Measurements from ENCODE around the gene OLFML2A.

Gene OLFML2A

DNA sequence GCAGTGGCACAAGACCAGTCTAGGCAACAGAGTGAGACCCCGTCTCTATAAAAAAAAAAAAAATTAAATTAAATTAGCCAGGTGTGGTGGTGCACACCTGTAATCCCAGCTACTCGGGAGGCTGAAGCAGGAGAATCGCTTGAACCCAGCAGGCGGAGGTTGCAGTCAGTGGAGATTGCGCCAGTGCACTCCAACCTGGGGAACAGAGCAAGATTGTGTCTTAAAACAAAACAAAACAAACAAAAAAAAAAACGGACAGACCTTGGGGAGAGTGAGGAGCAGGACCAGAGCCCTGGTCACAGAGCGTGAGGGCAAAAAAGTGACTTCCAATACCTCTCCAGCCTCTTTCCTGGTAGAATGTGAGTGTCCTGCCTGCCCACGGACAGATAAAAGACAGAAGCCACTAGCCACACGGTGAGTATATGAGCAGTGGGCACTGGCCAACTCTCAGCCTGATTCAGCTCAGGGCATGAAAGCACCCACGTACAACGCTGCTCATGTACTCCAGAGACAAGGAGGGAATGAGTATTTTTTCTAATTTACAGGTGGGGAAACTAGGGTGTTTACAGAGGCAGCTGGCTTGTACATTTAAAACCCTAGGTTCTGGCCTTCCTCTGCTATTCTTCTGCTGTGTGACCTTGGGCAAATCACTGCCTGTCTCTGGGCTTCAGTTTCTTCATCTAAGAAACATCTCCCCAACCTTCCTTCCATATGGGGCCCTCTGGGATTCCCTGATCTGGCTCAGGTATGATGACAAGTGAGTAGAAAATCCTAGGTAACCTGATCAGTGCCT, 1.8 kb downstream of the OLFML2A start:
- no peak for DNase-seq (ENCODE audit: low read depth, low spot score)

DNA sequence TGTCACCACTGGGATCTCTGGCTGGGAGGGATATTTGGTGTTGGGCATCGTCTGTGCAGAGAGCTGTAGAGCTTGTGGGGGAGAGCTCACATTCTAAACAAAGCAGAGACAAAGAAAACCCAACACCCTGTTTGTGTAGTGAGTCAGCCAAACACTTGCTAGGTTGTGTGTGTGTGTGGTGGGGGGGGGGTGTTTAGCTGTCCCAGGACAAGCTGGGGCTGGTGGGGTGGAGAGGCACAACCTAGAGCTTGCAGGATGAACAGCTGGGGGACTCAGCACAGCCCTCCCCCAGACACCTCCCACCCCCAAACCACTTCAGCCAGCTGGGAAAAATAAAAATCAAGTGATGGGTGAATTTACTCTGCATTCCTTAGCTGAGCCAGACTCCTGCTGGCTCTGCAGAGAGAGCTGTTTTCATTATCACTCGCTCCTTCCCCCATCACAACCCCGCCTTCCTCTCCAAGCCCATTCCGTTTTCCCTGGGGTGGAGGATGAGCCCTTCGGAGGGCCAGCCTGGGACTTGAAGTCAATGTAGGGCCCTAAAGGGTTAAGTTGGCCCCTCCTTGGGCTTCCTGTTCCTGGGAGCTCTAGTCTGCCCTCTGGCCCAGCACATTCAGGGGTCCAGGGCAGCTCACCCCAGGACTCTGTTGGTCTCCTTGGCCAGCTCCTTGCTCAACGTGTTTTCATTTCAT, 2.6 kb downstream of the OLFML2A start:
- no peak for DNase-seq (ENCODE audit: low read depth, low spot score)

DNA sequence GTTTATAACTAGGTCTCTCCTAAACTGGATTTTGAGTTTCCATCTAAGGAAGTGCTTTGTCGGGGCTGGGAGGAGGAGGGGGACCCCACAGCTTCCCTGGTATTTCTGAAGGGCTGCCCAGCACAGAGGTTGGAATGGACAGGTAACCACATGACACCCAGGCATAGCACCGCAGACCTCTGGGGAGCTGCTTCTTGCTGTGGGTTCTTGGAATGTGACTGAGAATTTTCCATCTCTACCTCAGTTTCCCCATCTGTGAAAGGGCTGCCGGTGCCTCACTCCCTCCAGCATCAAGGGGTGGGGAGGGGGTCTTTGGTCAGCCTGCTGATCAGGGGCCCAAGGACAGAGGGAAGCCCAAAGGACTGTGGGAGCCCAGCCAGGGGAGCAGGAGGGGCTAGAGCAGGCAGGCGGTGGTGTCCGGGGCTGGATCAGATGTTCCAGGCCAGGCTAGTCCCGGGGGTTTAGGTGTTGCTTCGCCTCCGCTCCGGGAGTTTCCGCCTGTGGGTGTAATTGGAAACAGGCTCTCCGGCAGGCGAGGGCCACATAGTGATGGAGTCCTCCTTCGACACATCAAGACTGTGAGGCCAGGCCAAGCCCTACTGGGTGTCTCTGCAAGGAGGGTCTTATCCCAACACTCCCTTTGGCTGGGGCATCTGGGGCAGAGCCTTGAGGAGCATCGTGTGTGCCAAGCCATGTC, 3.3 kb downstream of the OLFML2A start:
- DNase-seq (ENCODE audit: low read depth, low spot score) = no peak

DNA sequence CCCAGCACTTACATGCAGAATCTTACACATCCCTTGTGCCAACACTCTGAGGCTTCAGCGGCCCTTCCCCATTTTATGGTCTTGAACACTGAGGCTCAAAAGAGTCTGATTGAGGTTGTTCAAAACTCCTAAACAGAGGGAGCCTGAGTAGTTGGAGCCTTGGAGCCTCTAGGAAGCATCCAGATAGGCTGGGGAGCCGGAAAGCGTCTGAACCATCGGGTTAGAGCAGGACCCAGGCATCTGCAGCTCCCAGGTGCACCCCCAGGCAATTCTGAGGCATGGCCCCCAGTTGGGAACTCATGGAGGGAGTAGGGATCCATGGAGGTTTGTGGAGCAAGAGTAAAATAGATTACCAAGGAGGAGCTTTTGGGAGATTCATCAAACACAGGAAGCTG, 3.8 kb downstream of the OLFML2A start:
- no peak for DNase-seq (ENCODE audit: low read depth, low spot score)

DNA sequence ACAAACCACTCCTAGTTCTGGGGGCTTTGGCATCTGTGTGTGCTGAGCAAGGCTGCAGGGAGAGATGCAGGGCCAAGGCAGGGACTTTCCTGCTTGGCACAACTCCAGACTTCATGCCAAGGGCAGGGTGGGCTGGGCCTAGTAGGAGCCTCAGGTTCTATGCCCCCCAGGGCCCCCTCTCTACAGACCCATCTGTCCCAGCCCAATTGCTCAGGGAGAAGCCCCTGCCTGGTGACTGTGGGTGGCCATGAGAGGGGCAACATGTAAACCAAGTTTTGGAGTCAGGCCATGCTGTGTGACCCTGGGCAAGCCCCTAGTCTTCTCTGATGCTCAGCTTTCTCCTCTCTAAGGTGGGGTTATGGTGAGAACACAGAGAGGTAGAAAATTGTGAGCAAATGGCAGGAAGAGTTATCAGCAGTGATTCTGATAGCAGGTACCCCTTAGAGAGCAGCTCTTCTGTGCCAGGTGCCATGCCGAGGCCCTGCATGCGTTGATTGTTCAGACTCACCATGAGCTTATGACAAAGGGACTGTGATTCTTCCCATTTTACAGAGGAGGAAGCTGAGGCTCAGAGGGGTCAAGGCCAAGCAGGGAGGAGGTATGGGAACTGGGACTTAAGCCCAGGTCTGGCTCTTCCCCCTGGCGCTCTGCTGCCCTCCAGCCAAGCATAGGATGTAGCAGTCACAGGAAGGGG, 5.2 kb downstream of the OLFML2A start:
- DNase-seq (ENCODE audit: low read depth, low spot score) = no peak

DNA sequence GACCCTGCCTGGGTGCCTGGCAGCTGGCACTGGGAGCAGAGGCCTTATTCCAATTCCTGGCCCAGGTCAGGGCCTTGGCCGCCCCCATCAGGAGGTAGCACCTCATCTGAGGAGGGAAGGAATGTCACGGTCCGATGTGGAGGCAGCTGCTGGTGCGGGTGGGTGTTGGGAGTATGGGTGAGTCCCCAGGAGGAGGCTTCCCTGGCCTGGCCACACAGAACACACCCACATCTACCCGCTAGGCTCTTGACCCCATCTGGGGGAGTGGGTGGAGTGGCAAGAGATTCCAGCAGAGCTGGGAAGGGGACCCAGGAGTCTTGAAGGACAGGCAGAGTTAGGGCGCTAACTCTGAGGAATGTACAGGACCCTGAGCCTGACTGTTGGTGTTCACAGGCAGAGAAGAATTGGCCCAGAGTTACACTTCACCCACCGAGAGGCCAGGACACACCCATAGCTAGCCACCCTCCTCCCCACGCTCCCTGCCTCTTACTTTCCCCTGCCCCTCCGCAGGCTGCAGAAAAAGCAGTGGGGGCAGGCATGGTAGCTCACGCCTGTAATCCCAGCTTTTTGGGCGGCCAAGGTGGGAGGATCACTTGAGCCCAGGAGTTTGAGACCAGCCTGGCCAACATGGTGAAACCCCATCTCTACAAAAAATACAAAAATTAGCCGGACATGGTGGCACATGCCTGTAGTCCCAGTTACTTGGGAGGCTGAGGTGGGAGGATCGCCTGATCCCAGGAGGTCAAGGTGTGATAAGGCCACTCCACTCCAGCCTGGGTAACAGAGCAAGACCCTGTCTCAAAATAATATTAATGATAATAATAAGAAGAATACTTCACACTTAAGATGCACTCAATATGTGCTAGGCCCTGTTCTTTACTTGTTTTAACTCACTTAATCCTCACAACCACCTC, 6.0 kb downstream of the OLFML2A start:
- DNase-seq (ENCODE audit: low read depth, low spot score) = no peak

DNA sequence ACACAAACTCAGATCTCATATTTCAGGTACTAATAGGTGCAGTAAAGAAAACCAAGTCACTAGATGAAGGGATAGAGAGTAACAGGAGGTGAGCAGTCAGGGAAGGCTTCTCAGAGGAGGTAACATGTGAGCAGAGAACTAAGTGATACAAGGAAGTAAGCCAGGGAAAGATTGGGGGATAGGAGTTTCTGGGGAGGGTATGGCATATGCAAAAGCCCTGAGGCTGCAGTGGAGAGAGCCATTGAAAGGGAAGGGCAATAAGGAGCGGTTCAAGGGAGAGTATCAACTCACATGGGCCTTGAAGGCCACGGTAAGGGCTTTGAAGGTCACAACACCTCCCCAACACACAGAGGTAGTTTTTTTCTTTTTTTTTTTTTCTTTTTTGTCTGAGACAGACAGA, 6.9 kb downstream of the OLFML2A start:
- DNase-seq (ENCODE audit: low read depth, low spot score) = no peak

DNA sequence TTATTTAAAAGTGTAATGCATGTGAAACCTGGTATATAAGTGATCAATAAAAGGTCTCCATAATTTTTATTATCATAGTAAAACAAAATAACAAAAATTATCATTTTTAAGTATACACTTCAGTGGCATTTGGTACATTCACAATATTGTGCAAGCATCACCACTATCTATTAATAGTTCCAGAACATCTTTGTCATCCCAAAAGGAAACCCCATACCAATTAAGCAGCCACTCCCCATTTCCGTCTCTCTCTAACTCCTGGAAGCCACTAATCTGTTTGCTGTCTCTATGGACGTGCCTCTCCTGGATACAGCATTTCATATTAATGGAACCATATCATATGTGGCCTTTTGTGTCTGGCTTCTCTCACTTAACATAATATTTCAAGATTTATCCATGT, 7.6 kb downstream of the OLFML2A start:
- DNase-seq (ENCODE audit: low read depth, low spot score) = no peak

DNA sequence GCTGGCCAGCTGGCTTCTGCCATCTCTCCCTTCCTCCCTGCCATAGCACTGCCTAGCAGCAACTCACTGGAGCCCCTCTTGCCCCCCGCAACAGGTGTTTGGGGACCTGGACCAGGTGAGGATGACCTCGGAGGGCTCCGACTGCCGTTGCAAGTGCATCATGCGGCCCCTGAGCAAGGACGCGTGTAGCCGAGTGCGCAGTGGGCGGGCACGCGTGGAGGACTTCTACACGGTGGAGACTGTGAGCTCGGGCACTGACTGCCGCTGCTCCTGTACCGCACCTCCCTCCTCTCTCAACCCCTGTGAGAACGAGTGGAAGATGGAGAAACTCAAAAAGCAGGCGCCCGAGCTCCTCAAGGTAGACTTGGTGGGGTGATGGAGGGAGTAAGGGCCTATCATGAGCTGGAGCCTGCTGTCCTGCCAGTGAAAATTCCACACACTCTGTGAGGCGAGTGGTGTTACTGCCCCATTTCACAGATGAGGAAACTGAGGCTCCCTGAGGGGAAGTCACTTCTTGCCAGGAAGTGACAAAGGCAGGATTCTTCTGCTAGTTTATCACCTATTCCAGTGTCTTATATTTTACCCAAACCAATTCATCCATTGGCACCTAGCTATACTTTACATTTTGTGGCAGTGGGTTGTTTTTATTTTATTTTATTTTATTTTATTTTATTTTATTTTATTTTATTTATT, 10.1 kb downstream of the OLFML2A start:
- DNase-seq (ENCODE audit: low read depth, low spot score) = no peak

DNA sequence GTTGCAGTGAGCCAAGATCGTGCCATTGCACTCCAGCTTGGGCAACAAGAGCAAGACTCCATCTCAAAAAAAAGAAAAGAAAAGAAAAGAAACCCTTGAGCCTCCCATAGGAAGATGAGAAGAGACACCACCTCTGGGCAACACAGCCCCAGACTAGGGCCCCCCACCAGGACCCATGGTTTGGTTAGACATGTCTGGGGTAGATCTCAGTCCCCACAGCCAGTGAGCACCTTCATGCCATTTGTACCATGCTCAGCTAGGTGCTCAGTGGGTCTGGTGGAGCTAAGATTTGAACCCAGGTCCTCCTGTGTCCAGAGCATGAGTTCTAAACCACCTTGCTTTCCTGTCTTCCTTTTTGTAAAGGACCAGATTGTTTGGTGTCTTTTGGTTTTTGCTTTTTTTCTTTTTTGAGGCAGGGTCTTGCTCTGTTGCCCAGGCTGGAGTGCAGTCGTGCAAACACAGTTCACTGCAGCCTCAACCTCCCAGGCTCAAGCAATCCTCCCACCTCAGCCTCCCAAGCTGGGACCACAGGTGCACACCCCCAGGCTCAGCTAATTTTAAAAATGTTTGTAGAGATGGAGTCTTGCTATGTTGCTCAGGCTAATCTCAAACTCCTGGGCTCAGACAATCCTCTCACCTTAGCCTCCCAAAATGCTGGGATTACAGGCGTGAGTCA, 11.7 kb downstream of the OLFML2A start:
- DNase-seq (ENCODE audit: low read depth, low spot score) = no peak

DNA sequence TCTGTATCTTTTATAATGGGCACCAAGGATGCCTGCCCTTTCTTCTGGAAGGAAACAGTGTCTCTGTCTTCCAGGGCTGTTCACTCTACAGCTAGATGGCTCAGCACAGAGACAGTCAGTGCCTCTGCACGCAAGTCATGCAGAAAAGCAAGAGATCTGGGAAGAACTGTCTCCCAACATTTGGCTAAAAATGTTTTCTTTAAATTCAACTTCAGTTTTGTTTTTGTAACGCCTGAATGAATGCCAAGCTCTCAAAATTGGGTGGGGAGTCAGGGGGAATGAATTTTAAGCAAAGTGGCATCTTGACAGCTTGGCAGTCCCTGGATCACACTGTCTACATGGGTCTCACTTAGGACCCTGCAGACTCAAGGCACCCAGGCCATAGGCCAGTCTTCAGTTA, 12.6 kb downstream of the OLFML2A start:
- no peak for DNase-seq (ENCODE audit: low read depth, low spot score)

DNA sequence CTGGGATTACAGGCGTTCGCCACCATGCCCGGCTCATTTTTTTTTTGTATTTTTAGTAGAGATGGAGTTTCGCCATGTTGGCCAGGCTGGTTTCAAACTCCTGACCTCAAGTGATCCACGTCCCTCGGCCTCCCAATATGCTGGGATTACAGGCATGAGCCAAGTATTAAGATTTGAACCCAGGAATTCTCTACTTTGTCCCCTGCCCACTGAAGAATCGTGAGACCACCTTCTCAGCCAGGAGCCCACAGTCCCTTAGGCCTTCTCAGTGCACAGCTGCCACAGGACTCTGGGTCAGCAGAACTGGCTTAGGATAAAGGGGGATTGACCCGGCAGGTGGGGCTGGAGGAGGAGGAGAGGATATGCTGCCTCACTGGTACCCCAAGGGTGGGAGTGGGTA, 13.4 kb downstream of the OLFML2A start:
- DNase-seq (ENCODE audit: low read depth, low spot score) = no peak

DNA sequence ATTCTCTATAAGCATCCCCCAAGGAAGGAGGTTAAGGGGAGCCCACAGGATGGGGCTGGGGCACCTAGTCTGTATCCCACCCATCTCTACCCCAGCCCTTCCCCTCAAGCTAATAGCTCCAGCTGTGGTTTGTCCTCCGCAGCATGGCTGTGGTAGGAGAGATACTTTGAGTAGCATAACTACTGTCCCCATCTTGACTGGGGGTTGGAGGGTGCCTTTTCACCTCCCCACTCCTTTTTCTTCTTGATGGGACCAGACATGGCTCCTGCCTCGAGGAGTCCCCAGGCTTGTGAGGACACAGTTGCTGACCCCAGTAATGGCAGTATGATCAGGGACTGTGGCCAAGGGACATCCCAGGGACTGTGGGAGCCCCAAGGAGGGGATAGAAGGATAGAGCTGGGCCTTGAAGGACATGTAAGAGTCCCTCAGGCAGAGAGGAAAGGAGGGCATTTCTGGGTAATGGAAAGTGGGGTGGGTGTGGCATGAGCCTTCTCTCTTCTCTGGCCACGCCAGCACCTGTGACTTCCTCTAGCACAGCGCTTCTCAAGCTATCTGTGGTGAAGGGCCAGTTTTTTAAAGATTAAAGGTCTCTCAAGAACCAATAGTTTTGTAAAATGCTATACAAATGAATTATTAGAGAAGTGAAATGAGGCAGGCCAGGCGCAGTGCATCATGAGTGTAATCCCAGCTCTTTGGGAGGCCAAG, 14.0 kb downstream of the OLFML2A start:
- no peak for DNase-seq (ENCODE audit: low read depth, low spot score)

DNA sequence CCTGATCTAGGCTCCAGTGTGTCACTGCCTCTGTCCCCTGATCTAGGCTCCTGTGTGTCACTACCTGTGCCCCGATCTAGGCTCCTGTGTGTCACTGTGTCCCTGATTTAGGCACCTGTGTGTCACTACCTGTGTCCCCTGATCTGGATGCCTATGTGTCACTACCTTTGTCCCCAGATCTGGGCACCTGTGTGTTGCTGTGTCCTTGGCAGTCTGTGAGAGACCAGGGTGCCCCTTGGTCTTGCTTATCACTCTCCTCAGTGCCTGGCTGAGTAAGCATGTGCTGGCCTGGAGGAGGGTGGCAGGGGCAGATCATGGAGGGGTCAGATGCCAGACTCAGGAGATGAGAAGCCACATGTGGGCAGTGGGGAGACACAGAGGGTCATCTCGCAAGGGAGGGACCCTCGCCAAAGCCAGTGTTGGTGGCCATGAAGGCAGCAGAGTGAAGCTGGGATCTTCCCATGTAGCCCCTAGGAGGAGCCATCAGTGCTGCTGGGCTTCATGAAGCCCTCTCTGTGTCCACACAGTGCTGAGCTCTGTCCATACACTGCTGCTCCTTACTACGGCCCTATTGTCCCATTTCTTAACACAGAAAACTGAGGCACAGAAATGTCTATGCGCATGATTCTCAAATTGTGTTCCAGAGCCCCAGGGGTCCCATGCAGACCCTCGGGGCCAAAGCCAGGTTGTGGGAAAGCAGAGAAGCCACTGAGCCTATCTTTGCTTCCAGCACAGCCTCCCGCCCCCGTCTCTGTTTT, 15.5 kb downstream of the OLFML2A start:
- DNase-seq (ENCODE audit: low read depth, low spot score) = no peak

DNA sequence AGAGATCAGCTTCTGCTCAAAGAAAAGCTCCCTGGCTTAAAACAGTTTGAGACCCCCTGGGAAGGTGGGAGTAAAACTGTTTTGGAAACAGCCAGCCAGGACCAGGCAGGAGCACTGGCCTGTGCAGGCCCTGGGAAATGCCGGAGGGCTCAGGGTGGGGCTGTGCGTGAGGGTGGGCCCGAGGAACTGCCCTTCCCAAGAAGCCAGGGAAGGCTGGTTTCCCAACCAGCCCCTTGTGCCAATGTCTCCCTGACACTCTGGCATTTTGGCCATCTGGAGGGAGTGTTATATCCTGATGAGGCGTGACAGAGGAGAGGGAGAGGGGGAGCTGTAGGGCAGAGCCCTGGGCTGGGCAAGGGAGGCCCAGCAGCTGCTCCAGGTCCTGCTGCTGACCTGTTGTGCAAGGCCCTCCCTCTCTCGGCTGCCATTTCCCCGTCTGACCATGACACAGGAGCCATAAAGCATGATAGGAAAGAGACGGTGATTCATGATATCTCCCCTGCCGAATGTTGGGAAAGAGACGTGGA, 16.1 kb downstream of the OLFML2A start:
- DNase-seq (ENCODE audit: low read depth, low spot score) = no peak

DNA sequence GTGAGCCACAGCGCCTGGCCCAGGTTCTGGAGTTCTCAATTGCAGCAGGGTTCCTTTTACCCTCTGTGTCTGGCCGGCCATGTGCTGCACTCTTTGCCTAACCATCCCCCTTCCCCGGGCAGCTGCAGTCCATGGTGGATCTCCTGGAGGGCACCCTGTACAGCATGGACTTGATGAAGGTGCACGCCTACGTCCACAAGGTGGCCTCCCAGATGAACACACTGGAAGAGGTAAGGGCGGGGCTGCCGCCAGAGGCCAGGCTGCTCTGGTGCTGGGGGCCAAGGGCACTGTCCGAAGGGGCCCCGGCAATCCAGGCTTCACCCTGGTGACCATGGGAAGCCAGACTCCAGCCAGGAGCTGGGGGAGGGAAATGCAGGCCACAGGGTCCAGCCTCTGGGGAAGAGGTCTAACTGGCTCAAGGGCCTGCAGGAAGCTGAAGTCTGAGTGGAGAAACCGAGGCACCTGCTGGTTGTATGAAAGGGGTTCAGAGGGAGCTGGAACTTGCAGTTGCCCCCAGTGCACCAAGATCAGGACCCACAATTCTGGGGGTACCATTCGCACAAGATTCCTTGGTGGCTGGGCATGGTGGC, 18.1 kb downstream of the OLFML2A start:
- DNase-seq (ENCODE audit: low read depth, low spot score) = no peak

DNA sequence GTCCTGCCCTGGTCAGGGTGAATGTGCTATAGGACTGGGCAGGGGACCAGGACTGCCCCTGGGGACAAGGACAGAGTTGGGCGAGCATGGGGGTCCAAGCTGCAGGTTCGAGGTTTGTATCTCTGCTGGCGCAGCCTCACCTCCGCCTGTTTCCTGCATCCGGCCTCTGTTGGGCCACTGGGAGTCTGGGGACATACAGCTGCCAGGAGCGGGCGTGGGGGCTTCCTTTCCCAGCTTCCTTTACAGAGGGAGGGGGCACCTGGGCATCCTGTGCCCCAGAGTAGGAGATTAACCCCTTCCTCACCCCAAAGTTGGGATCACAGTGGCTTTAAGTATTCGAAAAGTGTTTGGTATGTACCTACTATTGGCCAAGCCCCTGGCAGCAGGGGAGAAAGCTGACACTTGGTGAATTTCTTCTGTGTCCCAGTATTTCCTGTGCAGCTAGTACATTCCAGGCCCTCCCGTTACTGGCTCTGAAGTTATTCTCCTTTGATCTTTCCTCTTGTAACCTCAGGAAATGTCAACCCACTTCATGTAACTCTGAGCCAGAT, 19.0 kb downstream of the OLFML2A start:
- DNase-seq (ENCODE audit: low read depth, low spot score) = no peak
